Endothelial cell of umbilical vein (primary cell): ENCODE results near the gene CPNE2. TPM values are rescaled to one million over a fixed set of nuclear protein-coding genes. Genes with fewer than 3 reads are reported as not detected.

Experiments used
- BruUV-seq: library from RNA; stranded (reverse); fragments of 400-500 nt; replicated peaks from 2 replicates; lab custom pipeline; 2021; lab: Mats Ljungman, UMichigan
- CTCF ChIA-PET: fragments of 300-600, 350-600 bp; sonication (Branson Sonifier 250); formaldehyde crosslinking; loops from one replicate; lab custom pipeline; 2021; ENCODE audit warnings: antibody characterized with exemption, inconsistent platforms; lab: Charles Lee
- POLR2A ChIA-PET: fragments of 300-600, 350-600 bp; sonication (Branson Sonifier 250); formaldehyde crosslinking; loops from one replicate; lab custom pipeline; 2021; ENCODE audit warnings: antibody characterized with exemption, inconsistent platforms; lab: Charles Lee
- DNase-seq: peaks from one replicate; pipeline ENCODE4 v3.0.0-alpha.2; 2011; ENCODE audit warnings: low read depth, low spot score
- FAIRE-seq: peaks from 2 replicates; lab custom pipeline; 2011; peaks lifted over from hg19 to GRCh38; lab: Jason Lieb, UNC
- H2AFZ ChIP-seq: 2 replicates; pipeline ENCODE4 v1.6.0; 2012; ENCODE audit warnings: low read depth, low read length, control low read depth, inconsistent platforms
- H3K27ac ChIP-seq: 2 replicates; pipeline ENCODE4 v1.5.1; 2011; ENCODE audit warnings: low read depth, mild to moderate bottlenecking, control low read depth, low read length, moderate library complexity; ENCODE audit not compliant: insufficient read depth
- H3K27me3 ChIP-seq, 2 experiments: 2 replicates each; pipeline versions ENCODE4 v1.6.0 to v1.6.1; 2011; ENCODE audit warnings: low read length in 2 of 2, mixed read lengths in 1 of 2; ENCODE audit not compliant: control insufficient read depth in 2 of 2, insufficient read depth in 2 of 2
- H3K36me3 ChIP-seq, 2 experiments: 2 replicates in 1 of 2; 3 replicates in 1 of 2; pipeline ENCODE4 v1.5.1; 2011; ENCODE audit warnings: low read length in 2 of 2, mild to moderate bottlenecking in 1 of 2, moderate library complexity in 1 of 2; ENCODE audit not compliant: control insufficient read depth in 2 of 2, insufficient read depth in 2 of 2; ENCODE audit errors: extremely low read depth in 1 of 2
- H3K4me1 ChIP-seq: 3 replicates; pipeline ENCODE4 v1.5.1; 2011; ENCODE audit warnings: mild to moderate bottlenecking, low read length; ENCODE audit not compliant: control insufficient read depth, insufficient read depth; ENCODE audit errors: extremely low read depth
- H3K4me2 ChIP-seq: 2 replicates; pipeline ENCODE4 v1.6.1; 2011; ENCODE audit warnings: low read length, control low read depth, mixed read lengths; ENCODE audit not compliant: insufficient read depth
- H3K4me3 ChIP-seq, 3 experiments: fragments of 200-600 bp in 1 of 3; sonication (generic), shearing (Covaris generic) in 1 of 3; replicated peaks in 1 of 3; 2 replicates each; pipeline ENCODE4 v1.5.1; 2011 to 2016; ENCODE audit warnings: control low read depth in 3 of 3, low read length in 3 of 3, mild to moderate bottlenecking in 2 of 3, inconsistent platforms in 1 of 3, low read depth in 1 of 3, moderate library complexity in 1 of 3; ENCODE audit not compliant: insufficient read depth in 1 of 3
- H3K79me2 ChIP-seq: 2 replicates; pipeline ENCODE4 v1.6.0; 2012; ENCODE audit warnings: low read length, inconsistent platforms; ENCODE audit not compliant: control insufficient read depth, insufficient read depth
- H3K9ac ChIP-seq: replicated peaks from 2 replicates; pipeline ENCODE3; 2011; ENCODE audit warnings: low read length, control low read depth; ENCODE audit not compliant: insufficient read depth; ENCODE audit errors: extremely low read depth
- H3K9me1 ChIP-seq: replicated peaks from 3 replicates; pipeline ENCODE4 v1.6.0; 2011; ENCODE audit warnings: mild to moderate bottlenecking, low read length; ENCODE audit not compliant: control insufficient read depth, insufficient read depth; ENCODE audit errors: extremely low read depth
- H3K9me3 ChIP-seq: replicated peaks from 2 replicates; pipeline ENCODE4 v1.5.1; 2012; ENCODE audit warnings: low read length, inconsistent platforms; ENCODE audit not compliant: control insufficient read depth, insufficient read depth
- H4K20me1 ChIP-seq: replicated peaks from 2 replicates; pipeline ENCODE3; 2011; ENCODE audit warnings: mild to moderate bottlenecking, low read length; ENCODE audit not compliant: control insufficient read depth, insufficient read depth; ENCODE audit errors: extremely low read depth
- EZH2 ChIP-seq: IDR thresholded peaks from 2 replicates; pipeline ENCODE4 v1.6.1; 2012; ENCODE audit warnings: borderline replicate concordance, low read depth, mild to moderate bottlenecking, moderate library complexity, low read length, inconsistent platforms; ENCODE audit not compliant: severe bottlenecking
- FOS ChIP-seq: IDR thresholded peaks from 2 replicates; pipeline ENCODE4 v1.6.1; 2011; ENCODE audit warnings: mild to moderate bottlenecking, low read length, moderate library complexity, borderline replicate concordance; ENCODE audit not compliant: insufficient read depth
- GATA2 ChIP-seq: IDR thresholded peaks from 2 replicates; pipeline ENCODE4 v1.7.0; 2011; ENCODE audit warnings: low read depth, mild to moderate bottlenecking, moderate library complexity, mixed read lengths, low read length; ENCODE audit not compliant: insufficient read length, insufficient read depth
- JUN ChIP-seq: IDR thresholded peaks from 2 replicates; pipeline ENCODE4 v1.6.1; 2011; ENCODE audit warnings: borderline replicate concordance, low read depth; ENCODE audit not compliant: insufficient read length, insufficient read depth
- MYC ChIP-seq: IDR thresholded peaks from one replicate; pipeline ENCODE4 v1.6.1; 2011; ENCODE audit warnings: mild to moderate bottlenecking, low read depth, low read length
- POLR2A ChIP-seq: IDR thresholded peaks from 2 replicates; pipeline ENCODE4 v1.6.1; 2012; ENCODE audit warnings: low read depth, mild to moderate bottlenecking, control low read depth, low read length
- dilution Hi-C: fragments of 300-500 bp; cut with MboI; formaldehyde crosslinking; loops from one replicate; pipeline ENCODE4 v1.15.0; 2019; ENCODE audit warnings: low sequenced_read_pairs; ENCODE audit not compliant: extremely low pct_ligation_motif_present
- intact Hi-C: fragments of 100-400 bp; cut with micrococcal nuclease; formaldehyde crosslinking; loops from one replicate; pipeline ENCODE4 v1.10.0; 2022
- polyA plus RNA-seq, 4 experiments: library from polyadenylated mRNA; depleted of rRNA in 3 of 4; stranded (reverse) in 3 of 4; unstranded in 1 of 4; fragments of >200 nt; gene quantifications; 2 replicates each; pipeline versions ENCODE4 v1.2.1 to v1.2.3, GENCODE V29; 2011 to 2012; ENCODE audit warnings: missing spikeins in 1 of 4
- total RNA-seq: library from RNA; stranded (reverse); gene quantifications from 2 replicates; pipeline ENCODE4 v1.2.3, GENCODE V29; 2021
- TF ChIP-seq, protein P1 (sequence below): IDR thresholded peaks from 2 replicates; pipeline ENCODE4 v1.6.1; 2011; ENCODE audit not compliant: insufficient read depth, insufficient read length
- TF ChIP-seq, protein P2 (sequence below), 2 donors: IDR thresholded peaks; 1 replicate in 1 of 2; 2 replicates in 1 of 2; pipeline ENCODE4 v1.5.1; 2011; ENCODE audit warnings: low read length in 2 of 2, mild to moderate bottlenecking in 2 of 2, moderate library complexity in 2 of 2, control low read depth in 1 of 2, inconsistent platforms in 1 of 2, low read depth in 1 of 2; ENCODE audit not compliant: insufficient read depth in 1 of 2; ENCODE audit errors: extremely low read depth in 1 of 2

The CPNE2 gene
- total and polyA plus RNA-seq, 2 donors (not counting 3 experiments of a cell fraction or from before 2014, with no cell fraction given) = 91.9 to 187 TPM

DNA sequence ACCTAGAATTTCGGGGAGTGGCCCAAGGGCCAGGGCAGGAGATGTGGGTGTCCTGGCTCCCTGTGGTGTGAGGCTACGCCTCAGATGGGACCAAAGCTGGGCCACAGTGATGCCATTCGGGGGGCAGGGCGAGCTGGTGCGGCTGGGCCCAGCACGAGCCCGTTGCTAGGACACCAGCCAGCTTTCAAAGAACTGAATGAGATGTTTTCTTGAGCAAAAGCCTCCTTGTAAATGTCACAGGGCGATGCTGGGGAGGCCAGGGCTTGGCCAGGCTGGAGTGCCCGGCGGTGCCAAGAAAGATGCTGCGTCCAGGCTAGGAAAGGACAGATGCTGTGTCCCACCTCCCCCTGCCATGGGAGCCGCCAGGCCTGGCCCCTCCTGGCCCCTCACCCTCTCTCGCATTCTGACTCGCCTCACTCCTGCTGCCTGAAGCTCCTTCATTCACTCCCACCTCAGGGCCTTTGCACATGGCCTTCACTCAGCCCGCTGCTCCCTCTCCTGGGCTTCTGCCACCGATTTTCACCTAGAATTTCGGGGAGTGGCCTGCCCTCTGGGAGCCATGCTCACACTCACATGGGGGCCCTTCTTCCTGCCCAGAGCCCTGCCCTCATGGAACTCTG, 39.1 kb downstream of the CPNE2 start:
- Histone ChIP-seq H3K9me1 (no peaks in the 10 kb centered on the region), H3K4me1 (no peaks in the 10 kb centered on the region), H3K4me2 (no peak overlapping the region), H3K27ac (no peak overlapping the region), H2AFZ (no peak overlapping the region), H3K36me3 (peaks cover 0 to 4% of the 10 kb centered on the region in 2 experiments), H3K27me3 (no peaks in the 10 kb centered on the region), H3K79me2 (no peaks in the 10 kb centered on the region), H4K20me1 (no peaks in the 10 kb centered on the region), H3K9me3 (no peaks in the 10 kb centered on the region), H3K4me3 (no peak overlapping the region), H3K9ac (no peak overlapping the region)
- TF ChIP-seq, protein P1, sequence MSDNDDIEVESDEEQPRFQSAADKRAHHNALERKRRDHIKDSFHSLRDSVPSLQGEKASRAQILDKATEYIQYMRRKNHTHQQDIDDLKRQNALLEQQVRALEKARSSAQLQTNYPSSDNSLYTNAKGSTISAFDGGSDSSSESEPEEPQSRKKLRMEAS = no peak
- TF ChIP-seq GATA2 (no peak), POLR2A (no peak), MYC (no peak), FOS (no peak), EZH2 (no peak), JUN (no peak)
- TF ChIP-seq, protein P2, sequence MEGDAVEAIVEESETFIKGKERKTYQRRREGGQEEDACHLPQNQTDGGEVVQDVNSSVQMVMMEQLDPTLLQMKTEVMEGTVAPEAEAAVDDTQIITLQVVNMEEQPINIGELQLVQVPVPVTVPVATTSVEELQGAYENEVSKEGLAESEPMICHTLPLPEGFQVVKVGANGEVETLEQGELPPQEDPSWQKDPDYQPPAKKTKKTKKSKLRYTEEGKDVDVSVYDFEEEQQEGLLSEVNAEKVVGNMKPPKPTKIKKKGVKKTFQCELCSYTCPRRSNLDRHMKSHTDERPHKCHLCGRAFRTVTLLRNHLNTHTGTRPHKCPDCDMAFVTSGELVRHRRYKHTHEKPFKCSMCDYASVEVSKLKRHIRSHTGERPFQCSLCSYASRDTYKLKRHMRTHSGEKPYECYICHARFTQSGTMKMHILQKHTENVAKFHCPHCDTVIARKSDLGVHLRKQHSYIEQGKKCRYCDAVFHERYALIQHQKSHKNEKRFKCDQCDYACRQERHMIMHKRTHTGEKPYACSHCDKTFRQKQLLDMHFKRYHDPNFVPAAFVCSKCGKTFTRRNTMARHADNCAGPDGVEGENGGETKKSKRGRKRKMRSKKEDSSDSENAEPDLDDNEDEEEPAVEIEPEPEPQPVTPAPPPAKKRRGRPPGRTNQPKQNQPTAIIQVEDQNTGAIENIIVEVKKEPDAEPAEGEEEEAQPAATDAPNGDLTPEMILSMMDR (IDR thresholded peaks at IDR 0.05; ENCODE audit: extremely low read depth in 1 of 2, insufficient read depth in 1 of 2, low read depth in 1 of 2, low read length in 2 of 2) = no peak
- DNase-seq (no peak), FAIRE-seq (no peak)
- dilution Hi-C loops (no loop called here), intact Hi-C loops (no loop called here)
- POLR2A ChIA-PET = no interaction called here
- CTCF ChIA-PET = interaction anchor here (1.5 to 4.0 kb wide), 2 partner anchors 39 to 169 kb away, joined by 4 to 17 read pairs; partner anchors contain the start of gene CPNE2
- BruUV-seq = no TSS peak
